HG03064 (cell line): Measurements from ENCODE around the gene ETV6.

ENCODE experiments used
- ATAC-seq: cut with Tn5 transposase; IDR thresholded peaks from one replicate; pipeline ENCODE4 v1.9.1; 2021; ENCODE audit warnings: low read depth; ENCODE audit not compliant: unreplicated experiment

The ETV6 gene

GRCh38 chr12:11820476-11820875, 171.0 kb downstream of the ETV6 start:
- ATAC-seq, result no peak

- no peak for ATAC-seq
These were observed 172.1 kb downstream of the ETV6 start for GRCh38 chr12:11821386-11822080.

DNA sequence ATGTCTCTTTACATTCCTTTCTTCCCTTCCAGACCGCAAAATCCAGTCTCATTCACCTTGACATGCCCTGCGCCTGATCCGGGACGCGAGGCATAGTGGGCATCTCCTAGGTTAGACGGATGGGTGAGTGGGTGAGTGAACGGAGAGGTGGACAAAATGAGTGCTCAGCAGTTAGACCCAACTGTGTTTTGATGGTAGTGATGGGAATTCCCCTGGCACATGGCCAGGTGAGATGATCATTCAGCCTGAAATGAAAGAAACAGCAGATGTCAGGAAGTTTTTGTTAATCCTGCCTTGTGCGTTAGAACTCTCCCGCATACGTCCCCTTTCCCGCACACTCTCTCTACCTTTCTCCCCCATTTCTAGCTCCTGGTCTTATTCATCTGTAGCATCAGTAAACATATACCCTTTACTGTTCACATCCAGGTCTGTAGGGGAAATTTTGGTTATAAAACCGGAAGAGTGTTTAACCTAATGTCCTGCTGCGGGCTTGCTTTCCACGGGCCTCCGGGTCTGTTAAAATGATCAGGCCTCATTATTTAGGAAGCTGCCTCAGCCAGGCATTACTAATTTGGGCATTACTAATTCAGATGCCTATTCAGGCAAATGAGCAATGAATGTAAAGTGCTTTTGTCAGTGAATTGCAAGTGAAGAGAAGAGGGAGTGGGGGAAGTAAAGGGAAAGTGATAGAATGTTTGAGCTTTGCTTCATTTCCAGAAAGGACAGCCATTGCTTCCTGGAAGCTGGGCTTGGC, 172.8 kb downstream of the ETV6 start:
- ATAC-seq, result peak; percentile 53

DNA sequence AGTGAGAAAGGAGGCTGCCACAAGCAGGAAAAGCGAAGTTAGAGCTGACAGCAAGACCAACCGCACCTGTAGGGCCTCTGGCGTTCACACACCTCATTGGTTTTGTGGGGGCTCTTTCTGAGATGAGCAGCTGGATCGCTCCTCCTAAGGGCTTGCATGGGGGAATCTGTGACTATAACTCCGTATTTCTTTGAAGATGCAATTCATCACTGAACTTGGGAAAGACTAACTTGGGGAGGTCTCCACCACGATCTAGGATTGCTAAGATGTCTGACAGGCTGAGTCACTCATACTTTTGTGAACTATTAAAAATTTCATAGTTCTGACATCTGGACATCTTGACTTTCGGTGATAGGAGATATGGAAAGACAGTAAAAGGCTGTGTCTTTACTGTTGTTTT, 173.6 kb downstream of the ETV6 start:
- no peak for ATAC-seq

DNA sequence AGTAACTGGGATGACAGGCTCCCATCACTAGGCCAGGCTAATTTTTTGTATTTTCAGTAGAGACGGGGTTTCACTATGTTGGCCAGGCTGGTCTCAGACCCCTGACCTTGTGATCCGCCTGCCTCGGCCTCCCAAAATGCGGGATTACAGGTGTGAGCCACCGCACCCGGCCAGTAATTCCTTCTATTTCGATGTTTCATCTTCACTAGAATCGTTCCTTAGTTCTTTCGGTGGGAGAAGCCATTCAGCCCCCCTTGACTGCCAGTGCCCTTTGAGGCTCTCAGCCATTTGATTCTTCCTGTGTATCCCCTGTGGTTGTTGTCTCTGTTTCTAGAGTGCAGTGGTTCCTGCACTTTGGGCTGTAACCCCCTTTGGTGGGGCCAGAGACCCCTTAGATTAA, 174.1 kb downstream of the ETV6 start:
- ATAC-seq, result no peak

DNA sequence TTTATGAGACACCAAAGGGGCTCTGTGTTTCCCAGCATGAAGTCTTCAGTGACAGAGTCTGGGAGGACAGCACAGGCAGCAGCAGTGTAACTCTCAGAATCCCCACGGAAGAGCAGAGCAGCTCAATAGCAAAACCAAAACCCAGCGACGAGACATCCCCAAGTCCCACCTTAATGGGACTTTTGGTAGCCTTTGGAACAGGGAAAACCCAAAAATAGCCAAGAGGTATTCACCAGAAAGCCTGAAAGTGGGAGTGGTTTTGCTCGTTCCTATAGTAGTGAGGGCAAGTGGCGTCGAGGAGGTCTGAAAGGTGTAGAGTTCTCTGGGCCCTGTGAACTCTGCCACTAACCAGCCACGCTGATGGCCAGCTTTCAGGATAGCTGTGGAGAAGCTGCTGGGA, 174.6 kb downstream of the ETV6 start:
- ATAC-seq, result no peak

DNA sequence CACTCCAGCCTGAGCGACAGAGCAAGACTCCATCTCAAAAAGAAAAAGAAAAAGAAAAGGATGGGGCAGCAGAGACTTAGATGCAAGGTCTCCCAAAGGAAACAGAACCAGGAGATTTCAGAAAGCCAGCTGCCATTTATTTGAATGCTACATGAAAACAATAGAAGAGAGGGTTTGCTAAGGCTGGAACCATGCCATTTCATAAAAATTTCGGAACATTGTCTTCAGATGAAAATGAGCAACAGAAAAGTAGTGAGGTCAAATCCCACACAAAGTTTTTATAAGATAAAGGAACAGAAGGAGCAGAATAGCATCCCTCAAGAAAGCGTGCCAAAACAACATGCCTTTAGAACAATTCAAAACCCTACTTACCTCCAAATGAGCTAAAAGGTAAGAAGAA, 175.3 kb downstream of the ETV6 start:
- no peak for ATAC-seq

GRCh38 chr12:11825278-11825677, 175.8 kb downstream of the ETV6 start:
- ATAC-seq, result no peak

- ATAC-seq, result no peak
These were observed 177.1 kb downstream of the ETV6 start for GRCh38 chr12:11826574-11826973.

GRCh38 chr12:11827091-11828061, 177.9 kb downstream of the ETV6 start:
- no peak for ATAC-seq

GRCh38 chr12:11829764-11830194, 180.3 kb downstream of the ETV6 start:
- ATAC-seq, result no peak

DNA sequence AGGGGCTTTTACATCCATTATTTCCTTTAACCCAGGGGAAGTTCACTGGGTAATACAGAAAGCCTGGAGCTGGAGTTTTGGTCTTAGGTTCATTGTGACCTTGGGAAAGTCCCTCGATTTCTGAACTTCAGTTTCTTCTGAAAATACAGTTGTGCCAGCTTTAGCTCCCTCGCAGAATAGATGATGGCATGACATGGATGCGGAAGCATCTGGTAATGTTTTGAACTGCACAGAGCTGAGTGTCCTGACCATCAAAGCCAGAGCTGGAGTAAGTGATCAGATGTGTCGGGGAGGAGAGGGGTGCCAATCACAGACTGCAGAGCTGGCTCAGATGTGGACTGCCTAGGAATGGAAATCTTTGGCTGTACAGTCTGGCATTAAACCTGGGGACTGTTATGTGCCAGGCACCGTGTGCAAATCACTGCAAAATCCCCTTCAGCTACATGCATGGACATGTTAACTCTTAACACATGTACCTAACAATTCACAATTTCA, 180.9 kb downstream of the ETV6 start:
- no peak for ATAC-seq

- ATAC-seq, result no peak
These were observed 182.6 kb downstream of the ETV6 start for GRCh38 chr12:11832093-11832492.

GRCh38 chr12:11833174-11833895, 183.9 kb downstream of the ETV6 start:
- no peak for ATAC-seq

GRCh38 chr12:11834104-11834812, 184.8 kb downstream of the ETV6 start:
- ATAC-seq, result no peak

DNA sequence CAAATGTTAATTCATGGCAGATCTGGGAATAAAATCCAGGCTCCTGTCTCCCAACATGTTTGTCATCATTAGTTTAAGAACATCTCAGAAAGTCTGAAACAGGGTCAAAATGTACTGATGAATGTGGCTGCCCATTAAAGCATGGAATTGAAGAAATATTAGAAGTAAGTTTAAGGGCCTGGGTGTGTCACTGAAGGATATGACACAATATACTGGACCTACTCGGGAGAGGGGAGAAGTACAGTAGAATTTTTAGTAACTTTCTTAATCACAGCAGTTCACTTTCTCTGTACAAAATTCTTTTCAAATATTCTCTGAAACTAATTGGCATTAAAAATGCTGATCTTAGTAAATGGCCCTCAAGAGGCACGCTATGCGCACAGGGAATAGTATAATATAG, 185.5 kb downstream of the ETV6 start:
- ATAC-seq, result no peak

DNA sequence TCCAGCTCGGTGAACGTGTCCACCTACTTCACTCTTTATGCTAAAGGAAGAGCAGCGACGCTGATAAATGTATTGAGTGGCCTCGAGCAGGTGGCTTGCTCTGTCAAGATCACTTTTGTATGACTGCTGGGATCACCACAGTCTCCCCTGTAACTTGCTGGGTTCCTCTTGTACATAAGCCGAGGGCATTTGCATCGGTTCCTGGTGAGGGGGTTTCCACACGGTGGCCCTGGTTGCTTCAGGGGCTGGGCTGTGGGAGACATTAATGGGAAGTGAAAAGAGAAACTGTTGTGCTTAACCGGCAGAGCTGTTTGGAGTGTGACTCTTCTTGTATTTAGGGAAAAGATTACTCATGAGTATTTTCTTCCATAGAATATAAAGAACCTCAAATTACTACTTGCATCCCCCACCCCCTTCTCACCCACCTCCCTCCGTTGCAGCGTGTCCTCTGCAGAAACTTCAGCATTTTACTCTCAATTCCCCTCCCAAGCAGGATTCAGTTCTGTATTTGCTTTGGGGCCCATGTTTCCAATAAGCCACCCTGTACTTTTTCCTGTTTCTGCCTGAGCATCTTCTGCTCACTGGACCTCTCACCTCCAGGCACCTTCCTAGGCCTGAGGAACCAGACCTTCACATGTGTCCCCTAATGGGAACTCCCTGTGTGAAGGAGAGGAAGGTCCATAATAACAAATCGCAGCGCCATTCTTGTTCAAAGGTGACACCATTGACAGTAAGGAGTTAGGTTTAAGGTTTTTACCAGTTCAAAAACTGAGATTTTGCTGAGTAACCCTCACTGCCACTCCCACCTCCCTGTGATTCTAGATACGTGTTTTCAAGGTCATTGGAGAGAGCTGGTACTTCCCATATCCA, 187.0 kb downstream of the ETV6 start:
- ATAC-seq, result peak; percentile 88

DNA sequence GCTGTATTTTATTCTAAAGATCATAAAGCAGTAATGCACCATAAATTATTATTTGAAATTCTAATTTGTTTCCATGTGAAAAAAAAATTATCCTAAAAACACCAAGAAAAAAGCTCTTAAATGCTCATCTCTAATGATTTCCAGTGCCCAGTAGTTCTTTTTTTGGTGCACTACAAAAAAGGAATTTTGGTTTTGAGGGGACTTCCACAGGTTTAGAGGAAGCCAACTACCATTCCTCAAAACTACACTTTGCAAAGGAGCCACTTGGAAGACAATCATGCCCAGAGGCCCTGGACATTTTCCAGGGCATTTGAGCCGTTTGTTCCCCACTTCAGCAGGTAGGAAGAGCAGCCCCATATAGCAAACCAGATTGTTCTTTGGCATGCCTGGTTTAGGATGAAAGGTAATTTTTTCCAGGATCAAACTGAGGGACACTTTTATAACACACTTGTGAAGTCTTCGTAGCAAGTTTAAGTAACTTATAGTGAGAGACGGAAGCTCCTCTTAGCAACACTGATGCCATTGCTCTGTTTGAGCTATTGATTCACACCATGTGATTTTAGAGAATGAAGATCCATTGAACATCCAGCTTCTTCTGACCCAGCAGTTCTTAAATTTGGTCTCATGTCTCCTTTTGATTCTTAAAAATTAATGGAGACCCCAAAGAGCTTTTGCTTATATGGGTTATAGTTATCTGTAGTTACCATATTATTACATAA, 187.9 kb downstream of the ETV6 start:
- ATAC-seq, result no peak
